DMS53 treated with DMSO at 0.1 percent for 48 hours (cell line): Measurements from ENCODE around the gene FURIN.
"Not testable (repeated sequence)": the region's sequence is repeated elsewhere in the genome, so short reads cannot be mapped to it uniquely, and the experiment has no call there.

ENCODE experiments used
- DNase-seq: peaks from one replicate; lab custom pipeline; 2025; ENCODE audit not compliant: unreplicated experiment; lab: John Stamatoyannopoulos, UW

Gene FURIN

DNA sequence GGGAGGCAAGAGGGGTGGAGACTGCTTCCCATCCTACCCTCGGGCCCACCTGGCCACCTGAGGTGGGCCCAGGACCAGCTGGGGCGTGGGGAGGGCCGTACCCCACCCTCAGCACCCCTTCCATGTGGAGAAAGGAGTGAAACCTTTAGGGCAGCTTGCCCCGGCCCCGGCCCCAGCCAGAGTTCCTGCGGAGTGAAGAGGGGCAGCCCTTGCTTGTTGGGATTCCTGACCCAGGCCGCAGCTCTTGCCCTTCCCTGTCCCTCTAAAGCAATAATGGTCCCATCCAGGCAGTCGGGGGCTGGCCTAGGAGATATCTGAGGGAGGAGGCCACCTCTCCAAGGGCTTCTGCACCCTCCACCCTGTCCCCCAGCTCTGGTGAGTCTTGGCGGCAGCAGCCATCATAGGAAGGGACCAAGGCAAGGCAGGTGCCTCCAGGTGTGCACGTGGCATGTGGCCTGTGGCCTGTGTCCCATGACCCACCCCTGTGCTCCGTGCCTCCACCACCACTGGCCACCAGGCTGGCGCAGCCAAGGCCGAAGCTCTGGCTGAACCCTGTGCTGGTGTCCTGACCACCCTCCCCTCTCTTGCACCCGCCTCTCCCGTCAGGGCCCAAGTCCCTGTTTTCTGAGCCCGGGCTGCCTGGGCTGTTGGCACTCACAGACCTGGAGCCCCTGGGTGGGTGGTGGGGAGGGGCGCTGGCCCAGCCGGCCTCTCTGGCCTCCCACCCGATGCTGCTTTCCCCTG is 13.8 kb downstream of the FURIN start:
- no peak for DNase-seq

DNA sequence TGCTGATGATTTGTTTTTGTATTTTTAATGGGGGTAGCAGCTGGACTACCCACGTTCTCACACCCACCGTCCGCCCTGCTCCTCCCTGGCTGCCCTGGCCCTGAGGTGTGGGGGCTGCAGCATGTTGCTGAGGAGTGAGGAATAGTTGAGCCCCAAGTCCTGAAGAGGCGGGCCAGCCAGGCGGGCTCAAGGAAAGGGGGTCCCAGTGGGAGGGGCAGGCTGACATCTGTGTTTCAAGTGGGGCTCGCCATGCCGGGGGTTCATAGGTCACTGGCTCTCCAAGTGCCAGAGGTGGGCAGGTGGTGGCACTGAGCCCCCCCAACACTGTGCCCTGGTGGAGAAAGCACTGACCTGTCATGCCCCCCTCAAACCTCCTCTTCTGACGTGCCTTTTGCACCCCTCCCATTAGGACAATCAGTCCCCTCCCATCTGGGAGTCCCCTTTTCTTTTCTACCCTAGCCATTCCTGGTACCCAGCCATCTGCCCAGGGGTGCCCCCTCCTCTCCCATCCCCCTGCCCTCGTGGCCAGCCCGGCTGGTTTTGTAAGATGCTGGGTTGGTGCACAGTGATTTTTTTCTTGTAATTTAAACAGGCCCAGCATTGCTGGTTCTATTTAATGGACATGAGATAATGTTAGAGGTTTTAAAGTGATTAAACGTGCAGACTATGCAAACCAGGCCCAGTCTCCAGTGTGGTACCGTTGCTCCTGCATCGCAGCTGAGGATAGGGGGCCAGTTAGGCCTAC is 14.6 kb downstream of the FURIN start:
- no peak for DNase-seq

DNA sequence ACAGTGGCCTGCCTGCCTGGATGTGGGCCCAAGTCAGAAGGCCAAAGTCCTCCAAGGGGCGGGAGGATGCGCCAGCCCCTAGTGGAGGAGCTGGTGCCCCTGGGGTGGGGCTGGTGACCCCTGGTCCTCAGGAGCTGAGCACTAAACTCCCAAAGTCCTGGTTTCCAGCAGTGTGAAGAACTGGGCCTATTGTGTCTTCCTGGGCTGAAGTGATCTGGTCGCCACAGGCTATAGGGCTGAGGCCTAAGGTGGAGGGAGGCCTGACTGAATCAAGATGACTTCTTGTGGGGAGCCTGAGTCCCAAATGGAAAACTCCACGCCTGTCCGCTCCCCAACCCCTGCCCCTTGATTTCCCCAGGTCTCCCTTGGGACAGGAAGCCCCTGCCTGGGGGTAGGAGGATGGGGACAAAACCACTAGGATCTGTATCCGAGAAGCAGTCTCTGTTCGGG is 15.2 kb downstream of the FURIN start:
- DNase-seq, result no peak

- no peak for DNase-seq
Observed at GRCh38 chr15:90883976-90884718, 15.8 kb downstream of the FURIN start, which contains the start of gene FES. TSS of gene FES (plus strand) at chr15:90884504. CDS start at chr15:90885046, 542 bp downstream.

DNA sequence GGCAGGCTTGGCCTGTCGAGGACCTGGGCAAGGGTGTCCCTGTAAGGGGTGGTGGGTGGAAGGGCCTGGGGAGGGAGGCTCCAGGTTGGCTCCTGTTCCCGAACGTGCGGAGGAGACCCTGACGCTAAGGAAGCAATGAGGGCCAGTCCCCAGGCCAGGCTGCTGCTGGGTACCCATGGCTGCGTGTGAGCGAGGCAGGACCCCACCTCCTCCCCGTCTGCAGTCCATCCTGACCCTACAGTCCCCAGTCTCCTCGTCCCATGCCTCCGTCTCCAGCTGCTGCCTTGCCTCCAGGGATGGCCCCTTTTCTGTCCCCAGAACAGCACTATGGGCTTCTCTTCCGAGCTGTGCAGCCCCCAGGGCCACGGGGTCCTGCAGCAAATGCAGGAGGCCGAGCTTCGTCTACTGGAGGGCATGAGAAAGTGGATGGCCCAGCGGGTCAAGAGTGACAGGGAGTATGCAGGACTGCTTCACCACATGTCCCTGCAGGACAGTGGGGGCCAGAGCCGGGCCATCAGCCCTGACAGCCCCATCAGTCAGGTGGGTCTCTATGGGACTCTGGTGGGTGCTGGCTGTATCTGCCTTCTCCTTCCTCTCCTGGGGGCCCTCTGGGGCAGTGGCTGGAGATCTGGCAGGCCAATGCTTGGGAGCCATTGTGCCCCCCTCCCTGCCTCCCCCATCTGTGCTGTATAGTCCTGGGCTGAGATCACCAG is 16.5 kb downstream of the FURIN start:
- no peak for DNase-seq

DNA sequence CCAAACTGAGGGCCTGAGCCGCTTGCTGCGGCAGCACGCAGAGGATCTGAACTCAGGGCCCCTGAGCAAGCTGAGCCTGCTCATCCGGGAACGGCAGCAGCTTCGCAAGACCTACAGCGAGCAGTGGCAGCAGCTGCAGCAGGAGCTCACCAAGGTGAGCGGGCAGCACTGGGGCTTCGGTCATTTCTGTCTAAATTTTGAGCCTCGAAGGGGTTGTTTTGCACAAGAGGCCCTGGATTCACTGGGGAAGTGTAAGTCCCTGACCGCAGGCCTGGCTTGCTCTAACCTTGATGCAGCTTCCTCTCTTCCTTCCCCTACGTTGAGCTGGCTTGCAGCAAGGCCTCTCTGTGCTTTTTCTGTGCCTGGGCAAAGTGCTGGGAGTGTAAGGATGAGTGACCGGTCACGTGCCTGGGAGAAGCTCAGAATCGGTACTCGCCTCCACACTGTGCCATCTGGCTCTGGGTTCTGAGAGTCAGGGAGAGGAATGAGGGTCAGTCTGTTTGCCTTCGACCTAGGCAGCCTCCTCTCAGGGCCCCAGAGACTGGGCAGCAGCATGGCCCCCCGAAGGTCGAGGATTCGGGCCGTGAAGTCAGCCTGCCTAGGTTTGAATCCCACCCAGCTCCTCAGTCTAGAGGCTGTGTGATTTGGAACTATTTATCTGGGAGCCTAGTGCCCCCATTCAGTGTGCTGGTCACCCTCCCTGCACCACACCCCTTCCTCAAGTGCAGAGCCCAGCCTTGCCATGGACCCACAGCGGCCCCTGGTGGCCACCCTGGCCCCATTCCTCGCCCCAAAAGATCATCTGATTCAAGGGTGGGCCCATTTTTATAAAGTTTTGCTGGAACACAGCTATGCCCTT is 17.3 kb downstream of the FURIN start:
- peak; percentile 15 for DNase-seq

GRCh38 chr15:90886291-90886614 is 17.9 kb downstream of the FURIN start:
- DNase-seq, result no peak

GRCh38 chr15:90887037-90887481 is 18.7 kb downstream of the FURIN start:
- DNase-seq, result no peak

DNA sequence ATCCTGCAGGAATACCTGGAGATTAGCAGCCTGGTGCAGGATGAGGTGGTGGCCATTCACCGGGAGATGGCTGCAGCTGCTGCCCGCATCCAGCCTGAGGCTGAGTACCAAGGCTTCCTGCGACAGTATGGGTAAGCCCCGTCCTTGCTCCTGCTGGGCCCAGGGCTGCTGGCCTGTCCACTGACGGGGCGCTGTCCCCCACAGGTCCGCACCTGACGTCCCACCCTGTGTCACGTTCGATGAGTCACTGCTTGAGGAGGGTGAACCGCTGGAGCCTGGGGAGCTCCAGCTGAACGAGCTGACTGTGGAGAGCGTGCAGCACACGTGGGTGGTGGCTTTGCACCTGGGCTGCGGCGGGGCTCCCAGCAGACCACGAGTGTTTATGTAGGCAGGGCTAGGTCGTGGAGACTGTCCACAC is 20.9 kb downstream of the FURIN start:
- DNase-seq, result no peak

- no peak for DNase-seq
Observed at GRCh38 chr15:90889736-90890456, 21.5 kb downstream of the FURIN start.

DNA sequence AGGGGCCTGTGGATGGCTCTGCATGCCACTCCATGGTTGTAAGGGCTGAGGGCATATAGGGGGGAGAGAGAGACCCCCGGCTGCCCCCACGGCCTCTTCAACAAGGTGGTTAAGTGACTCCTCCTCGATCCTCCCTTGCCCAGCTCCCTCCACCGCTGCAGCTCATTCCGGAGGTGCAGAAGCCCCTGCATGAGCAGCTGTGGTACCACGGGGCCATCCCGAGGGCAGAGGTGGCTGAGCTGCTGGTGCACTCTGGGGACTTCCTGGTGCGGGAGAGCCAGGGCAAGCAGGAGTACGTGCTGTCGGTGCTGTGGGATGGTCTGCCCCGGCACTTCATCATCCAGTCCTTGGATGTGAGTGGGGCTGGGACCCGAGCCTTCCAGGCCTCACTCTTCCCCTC is 22.5 kb downstream of the FURIN start:
- no peak for DNase-seq

DNA sequence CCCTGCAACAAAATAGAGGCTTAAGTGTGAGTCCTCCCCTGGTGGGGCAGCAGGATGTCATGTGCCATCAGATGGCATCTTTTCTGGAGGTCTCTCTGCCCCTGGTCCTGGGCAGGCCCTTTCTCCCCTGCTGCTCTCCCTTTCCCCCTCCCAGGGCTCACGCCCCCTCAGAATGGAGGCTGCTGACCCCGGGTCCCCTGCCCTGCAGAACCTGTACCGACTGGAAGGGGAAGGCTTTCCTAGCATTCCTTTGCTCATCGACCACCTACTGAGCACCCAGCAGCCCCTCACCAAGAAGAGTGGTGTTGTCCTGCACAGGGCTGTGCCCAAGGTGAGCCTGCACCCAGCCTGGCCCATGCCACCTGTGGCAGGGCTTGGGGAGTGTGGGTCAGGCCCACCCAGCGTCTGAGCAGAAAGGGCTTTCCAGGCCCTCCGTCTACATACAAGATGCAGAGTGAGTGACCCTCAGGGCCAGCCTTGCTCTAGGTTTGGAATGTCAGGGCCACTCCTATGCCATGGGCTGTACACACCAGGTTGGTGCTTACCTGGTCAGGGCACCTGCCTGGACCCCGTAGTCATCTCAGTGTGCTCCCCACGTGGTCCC is 23.1 kb downstream of the FURIN start:
- DNase-seq, result no peak

DNA sequence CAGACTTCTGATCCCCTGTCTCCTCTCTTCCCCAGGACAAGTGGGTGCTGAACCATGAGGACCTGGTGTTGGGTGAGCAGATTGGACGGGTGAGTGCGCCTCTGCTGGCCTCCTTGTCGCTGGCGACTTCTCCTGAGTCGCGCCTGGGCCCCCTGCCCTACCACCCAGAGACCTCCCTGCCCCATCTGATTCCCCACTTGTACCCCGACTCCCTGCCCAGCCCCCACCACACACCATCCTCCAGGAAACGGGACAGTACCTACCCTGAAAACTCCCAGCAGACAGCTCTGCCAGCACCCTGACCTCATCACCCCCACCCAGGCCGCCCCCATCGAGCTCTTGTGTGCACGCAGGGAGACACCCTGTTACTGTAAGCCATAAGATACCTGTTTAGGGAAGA is 23.6 kb downstream of the FURIN start:
- DNase-seq, result no peak

DNA sequence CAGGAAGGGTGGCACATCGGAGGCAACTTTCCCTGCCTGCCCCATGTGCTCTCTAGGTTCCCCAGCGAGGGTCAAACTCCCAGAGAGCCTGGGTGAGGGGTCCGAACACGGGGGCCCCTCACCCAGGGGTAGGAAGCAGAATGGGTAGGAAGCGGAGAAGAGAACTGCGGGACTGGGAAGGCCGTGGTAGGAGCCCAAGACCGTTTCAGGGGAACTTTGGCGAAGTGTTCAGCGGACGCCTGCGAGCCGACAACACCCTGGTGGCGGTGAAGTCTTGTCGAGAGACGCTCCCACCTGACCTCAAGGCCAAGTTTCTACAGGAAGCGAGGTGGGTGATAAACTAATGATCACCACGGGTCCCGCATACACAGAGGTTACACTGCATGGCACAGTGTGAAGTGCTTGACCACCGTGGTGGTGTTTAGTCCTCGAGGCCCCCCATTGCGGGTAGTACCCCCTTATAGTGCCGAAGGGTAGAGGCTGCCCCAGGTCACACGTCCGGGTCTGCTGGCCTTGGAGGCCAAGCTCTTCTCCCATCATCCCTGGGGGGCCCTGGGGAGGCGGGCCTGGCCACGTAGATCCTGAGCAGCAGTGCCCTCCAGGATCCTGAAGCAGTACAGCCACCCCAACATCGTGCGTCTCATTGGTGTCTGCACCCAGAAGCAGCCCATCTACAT is 24.2 kb downstream of the FURIN start:
- no peak for DNase-seq

DNA sequence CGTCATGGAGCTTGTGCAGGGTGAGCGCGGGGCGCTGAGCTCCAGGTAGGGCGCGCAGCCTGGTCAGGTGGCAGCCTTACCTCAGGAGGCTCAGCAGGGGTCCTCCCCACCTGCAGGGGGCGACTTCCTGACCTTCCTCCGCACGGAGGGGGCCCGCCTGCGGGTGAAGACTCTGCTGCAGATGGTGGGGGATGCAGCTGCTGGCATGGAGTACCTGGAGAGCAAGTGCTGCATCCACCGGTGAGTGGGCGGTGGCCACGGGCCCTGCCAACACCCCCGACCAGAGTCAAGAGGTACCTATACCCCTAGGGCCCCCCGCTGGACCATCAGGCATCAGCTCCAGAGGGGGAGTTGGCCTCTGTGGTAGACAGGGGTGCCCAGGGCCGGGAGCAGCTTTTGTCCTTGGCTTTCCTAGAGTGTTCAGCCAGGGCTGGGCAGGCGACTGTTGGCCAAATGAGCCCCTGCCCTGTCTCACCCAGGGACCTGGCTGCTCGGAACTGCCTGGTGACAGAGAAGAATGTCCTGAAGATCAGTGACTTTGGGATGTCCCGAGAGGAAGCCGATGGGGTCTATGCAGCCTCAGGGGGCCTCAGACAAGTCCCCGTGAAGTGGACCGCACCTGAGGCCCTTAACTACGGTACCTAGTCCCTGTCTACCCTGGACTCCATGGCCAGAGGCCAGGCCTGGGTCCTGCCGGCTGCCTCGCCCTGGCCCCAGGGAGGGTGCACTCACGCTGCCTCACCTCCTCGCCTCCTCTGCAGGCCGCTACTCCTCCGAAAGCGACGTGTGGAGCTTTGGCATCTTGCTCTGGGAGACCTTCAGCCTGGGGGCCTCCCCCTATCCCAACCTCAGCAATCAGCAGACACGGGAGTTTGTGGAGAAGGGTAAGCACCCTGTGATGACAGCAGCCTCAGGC is 25.0 kb downstream of the FURIN start:
- no peak for DNase-seq

DNA sequence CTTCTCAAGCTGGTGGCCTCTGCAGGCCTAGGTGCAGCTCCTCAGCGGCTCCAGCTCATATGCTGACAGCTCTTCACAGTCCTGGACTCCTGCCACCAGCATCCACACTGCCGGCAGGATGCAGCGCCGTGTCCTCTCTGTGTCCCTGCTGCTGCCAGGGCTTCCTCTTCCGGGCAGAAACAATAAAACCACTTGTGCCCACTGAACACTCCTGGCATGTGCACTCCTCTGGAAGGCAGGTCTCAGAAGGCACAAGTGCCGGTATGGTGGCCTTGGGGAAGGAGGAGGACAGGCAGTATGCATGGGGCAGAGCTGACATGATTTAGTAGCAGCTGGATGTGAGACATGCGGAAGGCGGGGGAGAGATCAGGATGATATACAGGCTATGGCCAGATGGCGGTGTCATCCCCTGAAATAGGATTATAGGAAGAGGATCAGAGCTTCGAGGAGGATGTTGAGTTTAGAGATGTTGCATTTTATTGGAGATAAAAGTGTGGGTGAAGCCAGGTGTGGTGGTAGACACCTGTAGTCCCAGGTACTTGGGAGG is 27.3 kb downstream of the FURIN start:
- DNase-seq, result no peak

DNA sequence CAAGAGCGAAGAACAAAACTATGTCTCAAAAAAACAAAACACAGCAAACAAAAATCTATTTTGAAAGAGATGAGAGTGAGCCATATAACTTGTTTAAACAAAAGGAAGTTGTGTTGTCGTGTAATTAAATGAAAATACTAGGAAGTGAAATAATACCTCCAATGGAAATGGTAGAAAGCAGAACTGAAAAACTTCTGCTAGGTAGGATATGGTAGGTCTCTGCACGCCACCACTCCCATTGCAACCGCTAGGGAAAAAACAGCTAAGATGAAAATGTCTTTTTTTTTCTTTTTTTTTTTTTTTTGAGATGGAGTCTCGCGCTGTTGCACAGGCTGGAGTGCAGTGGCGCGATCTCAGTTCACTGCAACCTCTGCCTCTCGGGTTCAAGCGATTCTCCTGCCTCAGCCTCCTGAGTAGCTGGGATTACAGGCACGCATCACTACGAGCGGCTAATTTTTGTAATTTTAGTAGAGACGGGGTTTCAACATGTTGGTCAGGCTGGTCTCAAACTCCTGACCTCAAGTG is 28.8 kb downstream of the FURIN start:
- DNase-seq, result not testable (repeated sequence)
